Activated CD8-positive, alpha-beta memory T cell treated with anti-CD3 and anti-CD28 coated beads, Interleukin-2, amount 50 U/mL, for 1 hour (primary cell): Measurements from ENCODE around the gene NREP.
"Not testable (repeated sequence)": the region's sequence is repeated elsewhere in the genome, so short reads cannot be mapped to it uniquely, and the experiment has no call there.

Experiments used
- DNase-seq: peaks from one replicate; pipeline ENCODE4 v3.0.0-alpha.2; 2020; ENCODE audit errors: extremely low read depth

The NREP gene

DNA sequence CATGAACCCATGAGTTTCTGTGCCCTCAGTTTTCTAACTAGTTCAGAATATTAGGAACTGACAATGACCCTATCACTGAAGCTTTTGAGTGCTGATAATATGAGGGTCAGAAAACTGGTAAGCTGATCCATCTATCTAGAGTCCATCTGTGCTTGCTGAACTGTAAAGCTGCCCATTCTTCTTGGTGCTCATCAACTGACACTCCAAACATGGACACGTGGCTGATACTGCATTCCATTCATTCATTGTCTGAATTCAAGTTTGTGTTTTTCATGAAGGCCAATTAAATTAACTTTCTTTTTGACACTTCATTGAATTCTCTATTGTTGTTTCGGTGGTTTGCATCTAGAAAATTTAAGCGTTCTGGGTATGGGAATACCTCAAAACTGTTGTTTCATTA lies 17.6 kb downstream of the NREP start:
- DNase-seq: no peak

DNA sequence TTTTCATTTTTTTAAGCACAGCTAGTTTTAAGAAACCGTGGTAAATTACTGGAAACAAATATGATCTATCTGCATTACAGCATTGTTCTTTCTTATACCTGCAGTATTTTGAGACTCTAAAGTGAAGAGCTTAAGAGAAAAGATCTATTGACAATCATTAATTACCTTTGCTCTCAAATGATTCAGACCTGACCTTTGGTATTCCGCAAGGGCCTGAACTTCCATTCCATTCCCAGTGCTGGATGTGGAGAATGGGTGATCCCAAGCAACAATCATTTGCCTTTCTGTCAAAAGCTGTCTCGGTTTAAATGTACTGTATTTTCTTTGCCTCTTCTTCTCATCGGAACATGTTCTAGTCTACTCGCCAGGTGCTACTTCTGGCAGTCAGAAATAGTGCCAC lies 18.9 kb downstream of the NREP start:
- DNase-seq: no peak

GRCh38 chr5:111737716-111738115 lies 19.3 kb downstream of the NREP start:
- no peak for DNase-seq

DNA sequence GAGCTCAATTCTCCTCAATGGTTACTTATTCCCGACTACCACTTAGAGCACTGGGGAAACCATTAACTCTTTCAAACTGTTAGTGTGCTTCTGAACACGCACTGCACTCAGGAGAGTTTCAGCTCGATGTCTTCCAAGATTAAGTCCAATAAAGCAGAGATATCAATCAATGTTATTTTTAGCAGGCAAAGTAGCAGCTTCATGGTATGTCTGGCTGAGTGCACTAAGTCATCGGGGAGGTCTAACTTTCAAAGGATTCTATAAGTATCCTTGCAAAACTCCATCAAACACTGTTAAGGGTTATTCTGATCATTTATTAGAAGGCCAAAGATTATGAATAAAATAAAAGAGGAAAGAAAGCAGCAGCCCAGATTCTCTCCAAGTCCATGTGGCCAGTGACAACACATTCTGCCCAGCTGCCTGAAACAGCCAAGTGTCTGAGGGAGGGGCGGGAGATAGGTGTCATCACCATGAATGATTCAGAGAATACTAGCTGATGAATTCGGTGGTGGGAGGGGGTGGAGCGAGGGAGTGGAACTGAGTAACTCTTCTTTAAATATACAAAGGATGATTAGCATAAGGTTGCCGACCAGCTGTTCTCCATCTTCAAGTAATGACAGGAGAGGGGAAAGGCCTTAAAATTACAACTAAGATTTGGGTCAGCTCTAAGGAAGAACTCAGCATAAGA lies 21.3 kb downstream of the NREP start:
- DNase-seq: no peak

DNA sequence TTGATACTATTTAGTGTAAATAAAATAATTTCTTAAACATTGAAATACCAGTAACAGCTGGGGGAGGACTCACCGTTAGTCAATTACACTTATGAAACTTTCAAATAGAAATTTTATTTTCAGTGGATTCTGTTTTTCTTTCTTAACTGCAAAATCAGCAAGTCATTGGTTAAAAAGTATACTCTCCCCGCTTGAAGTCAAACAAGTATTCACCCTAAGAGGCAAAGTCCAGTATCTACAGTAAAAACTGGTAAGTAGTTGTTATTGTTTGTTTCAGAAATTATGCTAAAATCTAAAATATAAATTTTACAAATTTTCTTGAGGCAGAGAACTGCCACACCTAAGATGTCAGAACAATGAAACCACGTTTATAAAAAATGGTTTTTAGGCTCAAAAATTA lies 22.4 kb downstream of the NREP start:
- no peak for DNase-seq

- DNase-seq: no peak
Measured at GRCh38 chr5:111734013-111734412, 23.0 kb downstream of the NREP start.

DNA sequence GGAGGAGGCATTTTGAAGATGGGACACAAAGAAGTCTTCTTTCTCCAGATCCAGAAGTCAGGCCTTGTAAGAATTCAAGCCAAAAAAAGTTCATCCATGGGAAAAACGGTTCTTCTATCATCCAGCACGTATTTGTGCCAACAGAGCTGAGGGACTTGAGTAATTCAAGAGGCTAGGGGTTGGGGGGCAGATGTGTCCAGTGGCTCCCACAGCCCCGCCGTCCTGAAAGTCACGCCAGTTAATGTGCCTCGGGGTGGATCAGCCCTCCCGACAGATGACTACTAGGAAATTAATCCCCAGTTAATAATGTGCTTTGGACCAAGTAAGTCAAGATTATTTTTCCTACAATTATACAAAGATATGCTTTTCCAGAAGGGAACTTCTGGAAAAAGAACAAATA lies 23.4 kb downstream of the NREP start:
- no peak for DNase-seq

GRCh38 chr5:111731638-111732037 lies 25.4 kb downstream of the NREP start:
- no peak for DNase-seq

DNA sequence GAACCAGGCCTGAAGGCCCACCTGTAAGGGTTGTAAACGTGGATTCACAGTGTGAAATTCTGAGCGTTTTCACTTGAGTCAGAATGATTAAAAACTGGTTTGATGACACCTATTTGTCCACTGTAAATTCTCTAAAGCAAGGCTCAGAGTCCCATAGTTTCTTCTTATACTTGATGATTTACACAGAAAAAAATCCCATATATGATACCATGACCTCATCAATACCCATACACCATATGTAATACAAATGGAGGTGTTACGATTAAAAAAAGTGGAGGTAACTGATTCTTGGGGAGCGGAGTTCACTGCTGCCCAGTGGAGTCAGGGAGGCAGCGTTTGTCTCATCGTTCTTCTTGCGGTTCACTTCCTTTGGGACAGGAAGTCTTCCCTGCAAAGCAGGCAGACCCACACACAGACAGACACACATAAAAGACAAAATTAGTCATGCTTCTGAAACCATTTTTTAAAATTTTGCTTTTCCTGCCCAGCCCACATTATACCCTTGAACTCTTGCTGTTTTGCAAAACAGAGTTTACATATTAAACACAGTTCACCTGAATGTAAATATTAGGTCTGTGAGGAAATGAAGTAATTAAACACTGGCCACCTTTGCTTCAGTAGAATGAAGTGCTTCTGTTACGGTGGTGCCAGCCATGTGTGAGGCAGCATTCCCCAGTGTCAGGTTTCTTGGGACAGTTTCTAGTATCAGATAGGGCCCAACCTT lies 26.2 kb downstream of the NREP start:
- no peak for DNase-seq

DNA sequence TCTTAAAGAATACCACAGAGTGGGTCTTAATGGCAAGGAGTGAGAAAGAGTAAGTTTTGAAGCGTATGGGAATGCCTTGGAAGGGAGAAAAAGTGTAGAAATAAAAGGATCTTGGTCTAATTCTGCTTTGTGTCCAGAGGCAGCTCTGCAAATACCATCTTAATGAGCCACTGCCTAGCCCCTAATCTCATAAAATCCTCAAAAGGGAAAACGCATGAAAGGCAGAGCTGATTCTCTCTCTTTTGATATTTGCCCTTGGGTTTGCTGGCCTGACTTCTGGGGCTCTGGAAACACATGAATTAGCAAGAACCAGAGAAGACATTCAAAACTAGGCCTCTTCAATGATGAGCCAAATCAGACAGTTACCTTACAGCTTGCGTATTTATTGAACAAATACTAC lies 28.1 kb downstream of the NREP start:
- no peak for DNase-seq

- no peak for DNase-seq
Measured at GRCh38 chr5:111726986-111727385, 30.0 kb downstream of the NREP start.

DNA sequence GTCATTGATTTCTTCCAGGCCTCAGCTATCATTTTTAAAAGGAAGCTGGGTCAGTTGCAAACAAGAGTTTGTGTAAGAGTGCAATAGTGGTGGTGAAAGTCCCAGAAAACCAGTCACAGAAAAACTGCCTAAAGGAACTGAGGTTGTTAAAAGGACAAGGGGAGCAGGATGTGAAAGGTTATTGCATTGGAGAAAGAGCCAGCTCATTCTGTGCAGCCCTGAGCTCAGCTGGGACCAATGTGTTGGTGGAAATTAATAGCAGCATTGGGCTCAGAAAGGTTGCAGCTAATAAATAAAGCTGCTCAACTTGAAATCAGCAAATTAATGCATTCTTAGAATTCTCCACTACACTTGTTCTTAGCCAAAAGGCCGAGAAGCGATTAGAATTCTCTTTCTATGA lies 34.9 kb downstream of the NREP start:
- no peak for DNase-seq

DNA sequence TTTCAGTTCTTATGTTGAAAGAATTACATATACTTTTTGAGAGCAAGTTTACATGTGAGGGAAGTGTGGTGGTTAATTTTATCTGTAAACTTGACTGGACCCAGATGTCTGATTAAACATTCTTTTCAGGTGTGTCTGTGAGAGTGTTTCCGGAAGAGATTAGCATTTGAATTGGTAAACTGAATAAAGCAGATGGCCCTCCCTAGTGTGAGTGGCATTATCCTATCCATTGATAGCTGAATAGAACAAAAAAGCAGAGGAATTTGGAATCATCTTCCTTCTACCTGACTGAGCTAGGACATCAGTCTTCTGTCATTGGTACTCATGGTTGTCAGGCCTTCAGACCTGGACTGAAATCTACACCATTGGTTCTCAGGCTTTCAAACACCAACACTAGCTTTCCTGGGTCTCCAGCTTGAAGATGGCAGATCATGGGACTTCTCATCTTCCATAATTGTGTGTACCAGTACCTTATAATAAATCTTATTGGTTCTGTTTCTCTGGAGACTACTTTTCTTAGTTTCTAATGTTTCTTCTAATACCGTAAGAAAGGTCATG lies 36.6 kb downstream of the NREP start:
- no peak for DNase-seq

DNA sequence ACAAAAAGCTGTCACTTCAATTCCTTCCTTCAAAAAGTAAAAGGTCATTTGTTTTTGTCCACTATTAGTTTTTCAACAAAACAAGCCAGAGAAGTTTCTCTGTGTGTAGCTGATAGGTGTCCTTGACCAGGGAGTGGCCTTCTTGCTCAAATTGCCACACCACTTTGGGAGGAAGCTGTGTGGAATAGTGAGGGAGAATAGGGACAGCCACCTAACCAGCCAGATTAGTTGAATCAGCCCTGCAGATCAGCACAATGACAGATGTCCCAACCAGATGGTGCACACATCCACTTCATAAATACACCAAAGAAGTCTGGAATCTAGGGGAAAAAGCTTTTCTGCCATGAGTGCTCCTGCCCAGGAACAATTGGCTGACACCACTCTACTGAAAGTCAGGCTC lies 37.2 kb downstream of the NREP start:
- no peak for DNase-seq

DNA sequence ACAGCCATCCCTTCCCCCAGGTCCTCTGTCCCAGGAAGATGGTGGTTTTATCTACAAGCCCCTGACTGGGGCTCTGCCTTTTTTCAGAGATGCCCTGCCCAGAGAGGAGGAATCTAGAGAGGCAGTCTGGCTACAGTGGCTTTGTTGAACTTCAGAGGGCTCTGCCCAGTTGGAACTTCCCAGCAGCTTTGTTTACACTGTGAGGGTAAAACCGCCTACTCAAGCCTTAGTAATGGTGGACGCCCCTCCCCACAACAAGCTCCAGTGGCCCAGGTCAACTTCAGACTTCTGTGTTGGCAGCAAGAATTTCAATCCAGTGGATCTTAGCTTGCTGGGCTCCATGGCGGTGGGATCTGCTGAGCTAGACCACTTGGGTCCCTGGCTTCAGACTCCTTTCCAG lies 40.2 kb downstream of the NREP start:
- DNase-seq: not testable (repeated sequence)

DNA sequence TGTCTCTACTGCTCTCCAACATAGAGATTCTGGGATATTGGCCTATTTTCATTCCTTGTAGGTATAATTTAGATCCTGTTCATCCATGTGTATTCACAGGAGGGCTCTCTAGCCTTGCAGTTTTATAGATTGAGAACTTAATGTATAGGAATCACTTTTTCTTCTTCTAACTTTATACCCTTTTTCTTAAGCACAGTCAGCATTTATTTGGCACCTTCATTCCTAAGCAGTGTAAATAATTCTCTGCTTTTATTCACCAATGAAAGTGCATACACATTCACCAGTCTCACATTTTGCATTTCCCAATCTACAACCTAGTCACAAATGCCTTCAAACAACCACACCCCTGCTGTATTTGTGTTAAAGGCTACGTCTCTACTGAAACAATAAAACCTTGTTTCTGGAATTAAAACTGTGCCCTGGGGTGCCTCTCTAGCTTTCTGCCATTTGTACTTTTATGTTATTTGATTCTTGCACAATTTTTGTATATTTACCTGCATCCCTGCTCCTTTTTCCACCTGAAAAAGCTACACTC lies 49.3 kb downstream of the NREP start:
- no peak for DNase-seq

DNA sequence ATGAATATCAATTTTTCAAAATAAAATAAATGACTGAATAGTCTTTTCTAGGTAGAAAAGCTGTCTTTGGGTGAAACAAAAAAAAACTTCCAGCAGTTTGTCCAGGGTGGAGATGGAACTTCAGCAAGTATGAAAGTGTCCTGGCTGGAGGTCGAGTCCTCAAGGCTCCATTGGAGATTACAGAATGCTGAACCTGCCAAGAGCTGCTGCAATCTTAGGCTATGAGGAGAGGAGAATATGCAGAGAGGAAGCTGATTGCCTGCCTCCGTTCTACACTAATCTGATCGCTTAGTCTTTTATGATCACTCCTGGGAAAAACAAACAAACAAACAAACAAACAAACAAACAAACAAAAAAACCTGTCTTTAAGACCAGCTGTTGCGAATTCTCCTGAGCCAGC lies 50.6 kb downstream of the NREP start:
- DNase-seq: no peak

GRCh38 chr5:111704452-111705085 lies 52.4 kb downstream of the NREP start:
- no peak for DNase-seq

DNA sequence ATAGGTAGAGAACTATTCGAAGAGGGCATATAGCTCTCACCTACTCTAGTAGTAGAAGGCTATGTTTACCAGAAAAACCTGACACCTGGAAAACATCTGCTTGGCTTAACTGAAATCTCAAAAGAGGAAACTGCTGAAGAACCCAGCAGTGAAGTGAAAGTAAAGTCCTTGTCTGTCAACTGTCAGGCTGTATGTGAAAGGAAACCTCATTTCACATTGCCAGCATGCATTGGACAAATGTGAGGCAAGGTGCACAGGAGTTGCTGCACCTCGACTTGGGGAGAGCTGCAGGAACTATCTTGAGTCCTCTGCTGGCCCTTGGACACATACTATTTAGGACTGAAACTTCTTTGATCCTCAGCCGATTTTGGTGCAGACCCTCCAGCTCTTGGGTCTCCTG lies 53.3 kb downstream of the NREP start:
- no peak for DNase-seq

DNA sequence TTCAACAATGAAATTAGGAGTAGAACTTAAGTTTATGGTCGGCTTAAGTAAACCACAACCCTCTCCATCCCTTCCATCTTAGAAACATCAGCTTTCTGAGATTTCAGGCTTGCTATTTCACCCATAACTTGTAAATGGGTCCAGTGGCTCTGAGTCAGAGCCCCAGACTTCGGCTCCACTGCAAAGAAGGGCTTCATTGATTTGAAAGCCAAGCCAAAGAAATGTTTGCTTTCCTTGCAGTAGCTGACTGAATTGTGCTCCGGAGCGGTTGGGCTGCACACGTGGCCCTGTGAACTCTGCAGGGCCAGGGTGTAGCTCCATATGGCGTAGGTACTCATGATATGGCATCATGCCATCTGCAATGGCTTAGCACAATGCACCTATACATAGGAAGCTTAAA lies 57.0 kb downstream of the NREP start:
- DNase-seq: no peak

DNA sequence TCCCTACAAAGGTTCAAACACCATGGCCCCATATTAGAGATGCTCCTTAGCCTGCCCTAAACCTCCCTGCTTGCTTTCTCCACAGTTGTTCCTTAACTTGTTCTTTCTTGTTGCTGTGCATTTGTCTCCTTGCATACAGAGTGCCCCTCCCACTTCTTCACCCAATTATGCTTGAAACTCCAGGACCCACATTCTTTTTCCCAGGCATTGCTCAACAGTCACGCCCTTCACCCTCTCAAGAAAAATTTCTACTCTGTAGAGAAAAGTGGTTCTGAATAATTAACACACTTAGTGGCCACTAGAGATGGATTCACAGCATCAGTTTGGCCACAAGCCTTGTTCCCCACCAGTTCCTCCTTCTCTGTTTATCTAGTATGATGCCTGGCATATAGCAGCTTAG lies 57.7 kb downstream of the NREP start:
- DNase-seq: no peak

- DNase-seq: no peak
Measured at GRCh38 chr5:111697881-111698757, 58.9 kb downstream of the NREP start.
